BLaER1 (cell line): ENCODE results near the gene PALLD.

Source experiments
- H3K27ac ChIP-seq: shearing (Covaris generic); formaldehyde crosslinking; 2 replicates; pipeline ENCODE4 v1.8.1; 2022
- H3K27me3 ChIP-seq: shearing (Covaris generic); formaldehyde crosslinking; 2 replicates; pipeline ENCODE4 v1.8.1; 2022
- H3K36me3 ChIP-seq: shearing (Covaris generic); formaldehyde crosslinking; 2 replicates; pipeline ENCODE4 v1.8.1; 2022
- H3K4me1 ChIP-seq: shearing (Covaris generic); formaldehyde crosslinking; 2 replicates; pipeline ENCODE4 v1.8.1; 2022
- H3K4me2 ChIP-seq: shearing (Covaris generic); formaldehyde crosslinking; 2 replicates; pipeline ENCODE4 v1.8.1; 2022
- H3K4me3 ChIP-seq: shearing (Covaris generic); formaldehyde crosslinking; 2 replicates; pipeline ENCODE4 v1.8.1; 2022
- H3K9ac ChIP-seq: shearing (Covaris generic); formaldehyde crosslinking; 2 replicates; pipeline ENCODE4 v1.8.1; 2022
- H3K9me3 ChIP-seq: shearing (Covaris generic); formaldehyde crosslinking; 2 replicates; pipeline ENCODE4 v1.8.1; 2022
- H4K20me1 ChIP-seq: shearing (Covaris generic); formaldehyde crosslinking; 2 replicates; pipeline ENCODE4 v1.8.1; 2022
- Cebpa-rat ChIP-seq: shearing (Covaris generic); IDR thresholded peaks from 2 replicates; pipeline ENCODE4 v1.8.1; 2022

Gene PALLD

GRCh38 chr4:168777277-168777965 lies 280.6 kb downstream of the PALLD start:
- Histone ChIP-seq H3K4me3 (no peak overlapping the region), H3K9me3 (peaks cover 14% of the 10 kb centered on the region), H3K4me1 (no peaks in the 10 kb centered on the region), H3K27me3 (no peaks in the 10 kb centered on the region), H3K4me2 (no peak overlapping the region), H3K36me3 (no peaks in the 10 kb centered on the region), H3K9ac (no peak overlapping the region), H4K20me1 (no peaks in the 10 kb centered on the region), H3K27ac (no peak overlapping the region)
- TF ChIP-seq Cebpa-rat = no peak

GRCh38 chr4:168781341-168781740 lies 284.5 kb downstream of the PALLD start:
- H3K4me1 ChIP-seq = no peaks in the 10 kb centered on the region
- no peak overlapping the region for H3K9ac ChIP-seq
- H3K27ac ChIP-seq = no peak overlapping the region

GRCh38 chr4:168781926-168782325 lies 285.1 kb downstream of the PALLD start:
- TF ChIP-seq Cebpa-rat = no peak
- Histone ChIP-seq H3K27ac (no peak overlapping the region), H3K4me1 (no peaks in the 10 kb centered on the region), H3K9me3 (peaks cover 2% of the 10 kb centered on the region; the same call in 1 of the 2 replicates), H3K9ac (no peak overlapping the region), H3K4me2 (no peak overlapping the region), H4K20me1 (no peaks in the 10 kb centered on the region), H3K27me3 (no peaks in the 10 kb centered on the region), H3K4me3 (no peak overlapping the region), H3K36me3 (no peaks in the 10 kb centered on the region)

More at GRCh38 chr4:168781341-168781740, 284.5 kb downstream of the PALLD start:
- H4K20me1 ChIP-seq = no peaks in the 10 kb centered on the region
- no peaks in the 10 kb centered on the region for H3K36me3 ChIP-seq
- no peak for TF ChIP-seq Cebpa-rat
- H3K4me3 ChIP-seq = no peak overlapping the region
- no peaks in the 10 kb centered on the region for H3K27me3 ChIP-seq
- H3K9me3 ChIP-seq = peaks cover 6% of the 10 kb centered on the region
- no peak overlapping the region for H3K4me2 ChIP-seq

- H3K27me3 ChIP-seq = no peaks in the 10 kb centered on the region
- H3K4me3 ChIP-seq = no peak overlapping the region
- no peaks in the 10 kb centered on the region for H3K36me3 ChIP-seq
- no peaks in the 10 kb centered on the region for H4K20me1 ChIP-seq
- no peak for TF ChIP-seq Cebpa-rat
- no peaks in the 10 kb centered on the region for H3K9me3 ChIP-seq
- H3K4me2 ChIP-seq = no peak overlapping the region
- no peak overlapping the region for H3K9ac ChIP-seq
- H3K4me1 ChIP-seq = no peaks in the 10 kb centered on the region
- no peak overlapping the region for H3K27ac ChIP-seq
Observed at GRCh38 chr4:168782439-168782838, 285.6 kb downstream of the PALLD start.

GRCh38 chr4:168784786-168785461 lies 288.1 kb downstream of the PALLD start:
- Histone ChIP-seq H3K9me3 (no peaks in the 10 kb centered on the region), H3K36me3 (no peaks in the 10 kb centered on the region), H3K27ac (no peak overlapping the region), H3K4me3 (no peak overlapping the region), H3K9ac (no peak overlapping the region), H3K4me2 (no peak overlapping the region), H3K4me1 (no peaks in the 10 kb centered on the region), H3K27me3 (no peaks in the 10 kb centered on the region), H4K20me1 (no peaks in the 10 kb centered on the region)
- no peak for TF ChIP-seq Cebpa-rat

- Histone ChIP-seq H3K9ac (no peak overlapping the region), H3K4me3 (no peak overlapping the region), H3K27ac (no peak overlapping the region), H3K27me3 (no peaks in the 10 kb centered on the region), H3K36me3 (no peaks in the 10 kb centered on the region), H4K20me1 (no peaks in the 10 kb centered on the region), H3K9me3 (no peaks in the 10 kb centered on the region), H3K4me1 (no peaks in the 10 kb centered on the region), H3K4me2 (no peak overlapping the region)
- no peak for TF ChIP-seq Cebpa-rat
Observed at GRCh38 chr4:168787334-168787733, 290.5 kb downstream of the PALLD start.

GRCh38 chr4:168787801-168788595 lies 291.1 kb downstream of the PALLD start:
- no peak overlapping the region for H3K4me3 ChIP-seq
- H3K27ac ChIP-seq = no peak overlapping the region
- no peaks in the 10 kb centered on the region for H3K27me3 ChIP-seq
- TF ChIP-seq Cebpa-rat = no peak
- H3K36me3 ChIP-seq = no peaks in the 10 kb centered on the region
- H3K9ac ChIP-seq = no peak overlapping the region
- no peak overlapping the region for H3K4me2 ChIP-seq
- H3K4me1 ChIP-seq = no peaks in the 10 kb centered on the region
- no peaks in the 10 kb centered on the region for H4K20me1 ChIP-seq
- H3K9me3 ChIP-seq = no peaks in the 10 kb centered on the region

- H3K9ac ChIP-seq = no peak overlapping the region
- no peaks in the 10 kb centered on the region for H3K27me3 ChIP-seq
- H4K20me1 ChIP-seq = no peaks in the 10 kb centered on the region
- H3K27ac ChIP-seq = no peak overlapping the region
- no peaks in the 10 kb centered on the region for H3K9me3 ChIP-seq
- H3K4me2 ChIP-seq = no peak overlapping the region
- no peak for TF ChIP-seq Cebpa-rat
- peaks cover 8% of the 10 kb centered on the region for H3K4me1 ChIP-seq
- no peaks in the 10 kb centered on the region for H3K36me3 ChIP-seq
- no peak overlapping the region for H3K4me3 ChIP-seq
Observed at GRCh38 chr4:168790898-168791297, 294.0 kb downstream of the PALLD start.

GRCh38 chr4:168791376-168791775 lies 294.5 kb downstream of the PALLD start:
- H3K4me1 ChIP-seq = peaks cover 8% of the 10 kb centered on the region
- no peaks in the 10 kb centered on the region for H3K9me3 ChIP-seq
- H3K4me2 ChIP-seq = no peak overlapping the region
- H3K4me3 ChIP-seq = no peak overlapping the region
- H3K36me3 ChIP-seq = no peaks in the 10 kb centered on the region
- H3K9ac ChIP-seq = no peak overlapping the region
- H4K20me1 ChIP-seq = no peaks in the 10 kb centered on the region
- H3K27me3 ChIP-seq = no peaks in the 10 kb centered on the region
- no peak for TF ChIP-seq Cebpa-rat
- no peak overlapping the region for H3K27ac ChIP-seq

- no peak for TF ChIP-seq Cebpa-rat
- no peak overlapping the region for H3K9ac ChIP-seq
- no peaks in the 10 kb centered on the region for H3K36me3 ChIP-seq
Observed at GRCh38 chr4:168793542-168793941, 296.7 kb downstream of the PALLD start.

More at GRCh38 chr4:168793542-168793941, 296.7 kb downstream of the PALLD start:
- no peaks in the 10 kb centered on the region for H4K20me1 ChIP-seq
- H3K4me2 ChIP-seq = peak overlapping the region; percentile 40
- no peak overlapping the region for H3K27ac ChIP-seq
- H3K27me3 ChIP-seq = no peaks in the 10 kb centered on the region
- H3K9me3 ChIP-seq = no peaks in the 10 kb centered on the region
- peaks cover 17% of the 10 kb centered on the region for H3K4me1 ChIP-seq
- no peak overlapping the region for H3K4me3 ChIP-seq
